Transverse colon (tissue), 4 donors: ENCODE results near the gene SHC4.

Experiments
- EP300 ChIP-seq: sonication (generic); formaldehyde crosslinking; IDR thresholded peaks from one replicate; pipeline ENCODE4 v1.6.1; 2017; ENCODE audit warnings: antibody characterized with exemption, low read depth
- POLR2A ChIP-seq: fragments of 450-650 bp; IDR thresholded peaks from one replicate; pipeline ENCODE4 v1.6.1; 2016; ENCODE audit warnings: antibody characterized with exemption, mild to moderate bottlenecking, moderate library complexity
- POLR2AphosphoS5 ChIP-seq, 3 donors: sonication (generic); formaldehyde crosslinking; IDR thresholded peaks; one replicate each; pipeline ENCODE4 v1.6.1; 2016; ENCODE audit warnings: antibody characterized with exemption in 3 of 3
- TF ChIP-seq, protein P1 (sequence below), 5 experiments: fragments of 200-600 bp in 3 of 5; fragments of 450-650 bp in 2 of 5; sonication (generic) in 3 of 5; IDR thresholded peaks; 1 replicate in 2 of 5; 2 replicates in 3 of 5; pipeline ENCODE4 v1.5.1; 2016 to 2017; ENCODE audit warnings: antibody characterized with exemption in 5 of 5, inconsistent platforms in 3 of 5, mild to moderate bottlenecking in 2 of 5, moderate library complexity in 1 of 5

DNA sequence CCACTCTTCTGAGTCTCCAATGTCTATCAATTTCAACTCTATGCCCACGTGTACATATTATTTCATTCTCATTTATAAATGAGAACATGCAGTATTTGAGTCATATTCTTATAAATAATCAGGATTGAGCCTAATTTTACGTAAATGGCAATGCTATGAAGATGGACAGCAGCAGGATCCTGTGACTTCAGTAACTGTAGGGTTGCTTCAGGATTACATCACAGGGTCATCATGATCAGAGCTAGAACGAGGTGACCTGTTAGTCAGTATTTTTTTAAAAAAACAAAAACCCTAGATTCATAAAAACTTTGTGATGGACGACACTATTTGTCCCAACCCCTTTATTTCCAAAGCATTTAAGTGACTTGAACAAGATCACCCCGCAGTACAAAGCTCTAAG, 21.8 kb downstream of the SHC4 start:
- TF ChIP-seq POLR2AphosphoS5 (IDR thresholded peaks at IDR 0.05) (no peak), POLR2A (no peak), EP300 (no peak)
- TF ChIP-seq, protein P1, sequence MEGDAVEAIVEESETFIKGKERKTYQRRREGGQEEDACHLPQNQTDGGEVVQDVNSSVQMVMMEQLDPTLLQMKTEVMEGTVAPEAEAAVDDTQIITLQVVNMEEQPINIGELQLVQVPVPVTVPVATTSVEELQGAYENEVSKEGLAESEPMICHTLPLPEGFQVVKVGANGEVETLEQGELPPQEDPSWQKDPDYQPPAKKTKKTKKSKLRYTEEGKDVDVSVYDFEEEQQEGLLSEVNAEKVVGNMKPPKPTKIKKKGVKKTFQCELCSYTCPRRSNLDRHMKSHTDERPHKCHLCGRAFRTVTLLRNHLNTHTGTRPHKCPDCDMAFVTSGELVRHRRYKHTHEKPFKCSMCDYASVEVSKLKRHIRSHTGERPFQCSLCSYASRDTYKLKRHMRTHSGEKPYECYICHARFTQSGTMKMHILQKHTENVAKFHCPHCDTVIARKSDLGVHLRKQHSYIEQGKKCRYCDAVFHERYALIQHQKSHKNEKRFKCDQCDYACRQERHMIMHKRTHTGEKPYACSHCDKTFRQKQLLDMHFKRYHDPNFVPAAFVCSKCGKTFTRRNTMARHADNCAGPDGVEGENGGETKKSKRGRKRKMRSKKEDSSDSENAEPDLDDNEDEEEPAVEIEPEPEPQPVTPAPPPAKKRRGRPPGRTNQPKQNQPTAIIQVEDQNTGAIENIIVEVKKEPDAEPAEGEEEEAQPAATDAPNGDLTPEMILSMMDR (IDR thresholded peaks at IDR 0.05), result no peak
